HK-2 (cell line): Measurements from ENCODE around the gene RNU5B-1.

Experiments used
- DNase-seq: peaks from one replicate; pipeline ENCODE4 v3.0.0-alpha.2; 2018; ENCODE audit not compliant: unreplicated experiment

The RNU5B-1 gene

GRCh38 chr15:65304381-65305149 is at the start of gene RNU5B-1:
TSS of gene RNU5B-1 (plus strand) at chr15:65304677.
- DNase-seq = peak; percentile 79

GRCh38 chr15:65254758-65255157 is 49.7 kb upstream of the RNU5B-1 start:
- DNase-seq = no peak

DNA sequence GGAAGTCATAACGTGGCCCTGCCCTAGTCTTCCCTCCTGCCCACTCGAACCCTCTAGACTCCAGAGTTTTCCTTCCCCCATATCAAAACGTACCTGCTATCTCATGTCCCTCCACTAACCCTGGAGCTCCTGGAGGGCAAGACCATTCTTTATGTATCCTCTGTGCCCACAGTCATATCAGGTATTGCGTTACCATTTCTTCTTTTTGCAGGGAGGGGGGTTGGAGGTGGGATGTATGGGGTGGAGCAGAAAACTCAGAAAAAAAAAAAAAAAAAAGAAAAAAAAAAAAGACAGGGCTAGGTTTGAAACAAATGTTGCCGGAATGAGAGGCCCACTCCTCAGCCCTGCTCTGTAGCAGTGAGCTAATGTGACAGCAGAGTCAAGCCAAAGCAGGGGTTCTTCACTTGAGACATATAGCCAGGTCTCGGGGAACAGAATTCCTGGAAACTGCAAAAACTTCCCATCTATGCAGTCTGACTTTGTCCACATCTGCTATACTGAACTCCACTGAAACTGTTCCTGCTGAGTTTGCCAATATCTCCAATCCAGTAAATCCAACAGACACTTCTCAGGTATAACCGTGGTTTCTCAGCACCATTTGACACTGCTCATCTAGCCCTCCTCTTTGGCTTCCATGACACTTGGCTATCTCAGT is 48.9 kb upstream of the RNU5B-1 start:
- DNase-seq = no peak

DNA sequence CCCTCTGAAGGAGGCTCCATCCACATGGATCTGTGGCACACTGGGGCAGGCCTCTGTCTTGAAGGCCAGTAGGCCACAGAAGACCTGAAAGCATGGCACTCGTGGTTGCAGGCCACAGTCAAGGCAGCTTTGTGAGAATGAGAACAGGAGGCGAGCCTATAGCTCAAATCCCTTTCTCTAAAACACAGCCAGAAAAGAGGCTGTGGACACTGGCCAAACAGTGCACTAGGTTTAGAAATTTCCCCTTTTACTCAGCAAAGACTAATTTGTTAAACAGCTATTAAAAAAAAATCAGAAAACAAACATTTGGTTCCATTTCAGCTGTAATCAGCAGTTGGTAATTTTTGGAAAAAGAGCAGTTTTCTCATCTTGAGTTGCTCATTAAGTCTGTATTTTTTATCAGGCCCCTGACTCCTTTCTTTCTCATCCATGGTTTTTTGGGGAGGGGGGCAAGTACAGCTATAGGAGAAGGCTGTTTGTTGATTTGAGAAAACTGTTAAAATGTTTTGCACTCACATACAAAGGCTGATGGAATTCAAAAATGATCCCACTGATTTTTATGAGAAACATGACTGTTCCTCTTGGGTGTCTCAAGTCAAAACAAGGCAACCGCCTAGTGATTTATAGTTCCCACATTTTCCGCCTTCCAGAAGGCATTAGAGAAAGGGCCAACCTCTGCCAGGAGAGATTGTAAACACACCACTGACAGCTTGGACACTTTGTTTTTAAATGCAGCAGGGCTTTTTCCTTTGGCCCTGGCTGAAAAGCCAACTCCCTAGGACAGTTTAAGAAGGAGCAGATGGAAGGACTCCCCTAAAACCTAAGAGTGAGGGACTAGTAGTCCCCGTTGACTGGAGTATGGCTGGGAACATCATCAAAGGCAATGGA is 45.9 kb upstream of the RNU5B-1 start:
- DNase-seq = no peak

DNA sequence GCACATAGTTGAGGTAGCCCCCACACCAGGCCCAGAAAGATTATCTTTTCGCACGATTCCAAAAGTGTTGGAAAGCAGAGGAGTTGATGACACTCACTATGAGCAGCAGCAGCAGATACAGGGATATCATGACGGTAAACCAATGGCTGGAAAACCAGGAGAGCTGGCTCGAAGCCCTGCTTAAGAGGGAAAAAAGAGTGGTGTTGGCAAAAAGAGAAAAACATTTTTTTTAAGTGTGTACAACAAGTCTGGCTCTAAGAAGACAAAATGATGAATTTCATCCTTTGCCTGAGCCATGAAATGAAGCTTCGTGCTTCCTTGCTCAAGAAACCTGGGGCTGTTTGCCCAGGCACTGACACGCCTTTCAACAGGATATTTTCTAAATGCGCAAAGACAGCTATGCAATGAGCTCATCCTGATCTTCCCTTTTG is 45.1 kb upstream of the RNU5B-1 start:
- DNase-seq = no peak

DNA sequence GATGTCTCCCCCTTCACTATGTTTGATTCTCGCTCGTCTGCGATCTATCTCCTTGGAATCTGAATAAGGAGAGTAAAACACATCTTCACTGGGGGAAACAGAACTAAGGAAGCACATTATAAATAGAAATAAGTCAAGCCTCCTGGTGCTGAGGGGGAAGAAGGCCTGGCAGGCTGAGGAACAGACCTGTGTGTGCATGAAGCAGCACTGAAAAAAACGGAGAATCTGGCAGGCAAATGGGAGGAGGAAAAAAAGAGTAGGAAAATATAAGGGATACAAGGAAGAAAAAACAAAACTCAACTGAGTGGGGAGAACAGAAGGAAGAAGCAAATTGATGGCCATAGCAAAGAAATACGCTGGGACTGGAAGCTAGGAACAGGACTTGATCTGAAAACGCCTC is 43.5 kb upstream of the RNU5B-1 start:
- DNase-seq = no peak

GRCh38 chr15:65263313-65263712 is 41.2 kb upstream of the RNU5B-1 start:
- no peak for DNase-seq

DNA sequence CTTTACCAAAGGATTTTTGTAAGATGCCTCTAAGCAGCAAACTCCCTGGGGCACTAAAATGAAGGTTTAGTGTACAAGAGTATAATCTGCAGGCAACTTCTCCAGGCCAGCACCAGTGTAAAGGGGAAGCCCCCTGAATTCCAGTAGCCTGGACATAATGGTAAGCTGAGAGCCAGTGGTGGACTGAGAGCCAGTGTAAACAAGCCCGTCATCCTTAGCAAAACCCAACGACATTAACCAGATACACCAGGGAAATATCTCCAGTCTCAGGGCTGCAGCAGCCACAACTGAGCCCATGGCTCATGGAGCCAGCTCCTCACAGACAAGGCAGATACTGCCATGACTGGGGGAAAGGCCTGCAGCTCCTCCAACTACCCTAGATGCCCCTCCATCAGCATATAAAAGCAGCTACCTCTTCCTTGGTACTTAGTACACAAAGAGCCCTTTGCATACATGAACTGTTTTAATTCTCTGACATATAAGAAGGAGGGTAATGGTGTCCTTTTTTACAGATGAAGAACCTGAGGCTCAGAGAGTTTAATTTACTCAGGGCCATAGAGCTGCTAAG is 39.5 kb upstream of the RNU5B-1 start:
- no peak for DNase-seq

- no peak for DNase-seq
These were observed 38.0 kb upstream of the RNU5B-1 start for GRCh38 chr15:65266469-65266868.

DNA sequence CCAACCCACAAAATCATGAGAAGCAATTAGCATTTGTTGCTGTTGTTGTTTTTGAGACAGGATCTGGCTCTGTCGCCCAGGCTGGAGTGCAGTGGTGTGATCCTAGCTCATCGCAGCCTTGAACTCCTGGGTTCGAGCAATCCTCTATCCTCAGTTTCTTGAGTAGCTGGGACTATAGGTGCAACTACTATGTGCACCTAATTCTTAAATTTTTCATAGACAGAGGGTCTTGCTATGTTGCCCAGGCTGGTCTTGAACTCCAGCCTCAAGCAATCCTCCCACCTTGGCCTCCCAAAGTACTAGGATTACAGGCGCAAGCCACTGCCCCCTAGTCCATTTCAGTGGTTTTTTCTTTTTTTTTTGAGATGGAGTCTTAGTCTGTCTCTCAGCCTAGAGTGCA is 36.1 kb upstream of the RNU5B-1 start:
- no peak for DNase-seq

GRCh38 chr15:65270811-65271545 is 33.5 kb upstream of the RNU5B-1 start:
- DNase-seq = peak; percentile 38

GRCh38 chr15:65275104-65275727 is 29.3 kb upstream of the RNU5B-1 start:
- no peak for DNase-seq

DNA sequence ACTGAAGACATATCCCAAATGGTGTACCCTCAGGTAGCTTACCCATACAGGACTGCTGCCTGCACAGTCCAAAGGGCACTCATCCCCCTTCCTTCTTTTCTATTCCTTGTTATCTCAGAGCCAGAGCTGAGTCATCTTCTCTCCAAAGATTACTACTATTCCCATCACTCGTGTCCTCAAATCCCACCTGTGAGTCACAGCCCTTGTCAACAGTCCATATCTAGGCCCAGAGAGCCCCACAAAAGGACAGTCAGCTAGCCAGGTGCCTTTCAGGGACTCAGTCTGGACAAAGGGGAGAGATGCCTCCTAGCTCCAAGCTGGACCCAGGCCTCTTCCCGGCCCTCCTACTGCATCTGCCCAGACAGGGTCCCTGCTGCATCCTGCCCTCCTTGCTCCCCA is 28.8 kb upstream of the RNU5B-1 start:
- no peak for DNase-seq

GRCh38 chr15:65277015-65277414 is 27.5 kb upstream of the RNU5B-1 start:
- no peak for DNase-seq

GRCh38 chr15:65278480-65278879 is 26.0 kb upstream of the RNU5B-1 start:
- no peak for DNase-seq

DNA sequence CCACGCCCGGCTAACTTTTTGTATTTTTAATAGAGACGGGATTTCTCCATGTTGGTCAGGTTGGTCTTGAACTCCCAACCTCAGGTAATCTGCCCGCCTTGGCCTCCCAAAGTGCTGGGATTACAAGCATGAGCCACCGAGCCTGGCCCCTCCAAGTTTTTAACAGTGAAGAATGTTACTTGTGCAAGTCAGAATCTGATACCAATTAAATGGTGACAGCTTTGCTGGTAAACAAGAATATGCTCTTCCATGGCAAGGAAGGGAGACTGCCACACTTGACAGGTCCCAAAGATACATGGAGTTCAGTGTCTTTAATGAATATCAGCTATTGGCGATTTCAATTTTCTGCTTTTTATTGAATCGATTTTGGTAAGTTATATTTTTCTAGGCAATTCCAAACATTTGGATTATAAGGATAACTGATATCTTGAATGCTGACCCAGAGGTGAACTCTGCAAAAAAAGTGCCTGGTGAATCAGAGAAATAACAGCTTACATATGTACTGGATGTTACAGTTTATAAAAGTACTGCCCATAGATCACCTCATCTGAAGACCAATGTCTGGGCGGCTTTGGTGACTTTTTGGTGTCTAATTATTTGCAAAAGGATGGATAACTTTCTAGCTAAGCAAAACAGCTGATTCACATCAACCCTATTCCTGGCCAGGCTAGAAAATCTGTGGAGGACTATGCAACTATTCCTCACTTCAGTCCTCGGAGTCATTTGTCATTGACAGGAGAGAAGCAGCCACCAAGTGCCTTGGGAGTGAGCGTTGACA is 19.0 kb upstream of the RNU5B-1 start:
- DNase-seq = no peak

- peak; percentile 56 for DNase-seq
These were observed 18.3 kb upstream of the RNU5B-1 start for GRCh38 chr15:65286069-65286703.

DNA sequence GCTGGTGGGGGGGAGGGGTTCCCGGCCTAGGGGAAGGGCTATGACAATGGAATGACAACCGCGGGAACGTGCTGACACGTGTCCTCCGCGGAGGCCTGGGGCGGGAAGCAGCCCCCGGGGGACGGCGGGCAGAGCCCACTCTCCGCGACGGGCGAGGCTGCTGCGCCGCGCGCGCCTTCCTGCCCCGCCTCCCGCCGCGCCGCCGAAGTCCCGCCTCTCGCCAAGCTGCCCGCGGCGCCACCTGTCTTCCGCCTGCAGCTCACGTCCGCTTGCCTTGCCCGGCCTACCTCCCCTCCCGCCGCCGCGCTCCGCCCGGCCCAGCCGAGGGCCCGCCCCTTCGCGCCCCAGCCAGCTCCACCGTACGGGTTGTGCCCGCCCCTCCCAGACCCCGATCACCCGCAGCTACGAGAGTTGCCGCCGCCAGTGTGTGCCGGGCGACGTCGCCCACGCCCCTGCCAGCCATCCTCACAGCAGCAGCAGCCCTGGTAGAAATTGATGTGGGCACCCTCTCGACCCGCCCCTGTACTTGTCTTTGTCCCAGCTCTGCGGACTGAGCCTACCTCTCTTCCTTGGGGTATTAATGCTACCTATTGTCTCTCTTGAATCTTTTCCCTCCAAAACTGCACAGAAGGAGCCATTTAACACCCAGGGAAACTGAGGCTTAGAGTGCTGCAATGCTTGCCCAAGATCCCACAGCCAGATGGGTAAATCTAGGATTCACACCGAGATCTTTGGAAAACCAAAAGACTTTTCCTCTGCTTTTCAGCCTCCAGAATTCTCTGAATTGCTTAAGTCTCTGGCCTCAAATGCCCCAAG is 17.6 kb upstream of the RNU5B-1 start, which contains the start of gene PARP16:
TSS of gene PARP16 (minus strand) at position 180 of the 816 bp plus-strand sequence. CDS start 457 bp downstream, outside the sequence.
- DNase-seq = peak; percentile 86

DNA sequence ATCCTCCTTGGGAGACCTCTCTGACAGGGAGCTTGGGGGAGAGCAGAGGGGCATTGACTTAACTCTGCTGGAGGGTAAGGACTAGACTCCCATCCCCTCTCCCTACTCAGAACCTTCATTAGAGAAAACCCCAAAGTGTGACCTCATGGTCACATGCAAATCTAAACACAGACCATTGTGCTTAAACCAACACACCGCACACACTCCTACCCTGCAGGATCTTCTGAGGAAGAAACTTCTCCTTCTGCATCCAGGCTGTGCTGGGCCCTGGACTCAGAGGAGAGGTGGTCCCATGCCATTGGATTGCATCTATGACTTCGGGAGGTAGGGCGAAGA is 17.0 kb upstream of the RNU5B-1 start:
- no peak for DNase-seq
